Measurements from ENCODE around the gene SLFN13. TPM values are rescaled to one million over a fixed set of nuclear protein-coding genes. Genes with fewer than 3 reads are reported as not detected.
"Not testable (repeated sequence)": the region's sequence is repeated elsewhere in the genome, so short reads cannot be mapped to it uniquely, and the experiment has no call there.

Gene SLFN13
- total RNA-seq, 4 donors from 2014 or later = 5.1 to 15.0 (median 5.4) TPM

- Histone ChIP-seq H3K36me3 (peaks cover 3 to 21% (median 16%) of the 10 kb centered on the region in 4 donors), H3K27me3 (no peaks in the 10 kb centered on the region), H3K27ac (replicated peaks in 1 of 4) (no peak overlapping the region), H3K4me1 (no peaks in the 10 kb centered on the region), H3K9me3 (no peaks in the 10 kb centered on the region), H3K4me3 (no peak overlapping the region)
- DNase-seq (ENCODE audit: extremely low spot score) = no peak
- WGBS = 89% methylated on average over 4 of the region's 4 CpGs
- intact Hi-C loops (cut with DNase I) = no loop called here
- TF ChIP-seq POLR2AphosphoS5 (IDR thresholded peaks at IDR 0.05) (no peak), CTCF (IDR thresholded peaks at IDR 0.05) (no peak), EP300 (IDR thresholded peaks at IDR 0.05) (no peak), POLR2A (IDR thresholded peaks at IDR 0.05; ENCODE audit: low read depth) (no peak)
These were observed 24.8 kb downstream of the SLFN13 start for GRCh38 chr17:35423761-35424160.

- H3K4me1 ChIP-seq; DNase-seq (ENCODE audit: extremely low spot score); intact Hi-C loops (cut with DNase I); H3K27me3 ChIP-seq; H3K4me3 ChIP-seq; H3K9me3 ChIP-seq; H3K27ac ChIP-seq (replicated peaks in 1 of 4): not testable (repeated sequence)
- H3K36me3 ChIP-seq = peaks cover 5 to 28% (median 22%) of the 10 kb centered on the region in 4 donors
- WGBS = 96% methylated on average over 9 of the region's 9 CpGs
These were observed 27.5 kb downstream of the SLFN13 start for GRCh38 chr17:35421069-35421468.

- WGBS = 97% methylated on average over 2 of the region's 2 CpGs
- intact Hi-C loops (cut with DNase I) = no loop called here
- TF ChIP-seq CTCF (IDR thresholded peaks at IDR 0.05) = no peak
- TF ChIP-seq POLR2A (IDR thresholded peaks at IDR 0.05; ENCODE audit: low read depth) = no peak
- TF ChIP-seq EP300 (IDR thresholded peaks at IDR 0.05) = no peak
- no peak for TF ChIP-seq POLR2AphosphoS5 (IDR thresholded peaks at IDR 0.05)
These were observed 31.9 kb downstream of the SLFN13 start for GRCh38 chr17:35416659-35417058.

GRCh38 chr17:35414707-35415106 lies 33.9 kb downstream of the SLFN13 start:
- peaks cover 14 to 45% (median 36%) of the 10 kb centered on the region in 4 donors for H3K36me3 ChIP-seq
- intact Hi-C loops (cut with DNase I); DNase-seq (ENCODE audit: extremely low spot score); H3K27ac ChIP-seq (replicated peaks in 1 of 4); H3K4me1 ChIP-seq; H3K4me3 ChIP-seq; H3K27me3 ChIP-seq; H3K9me3 ChIP-seq: not testable (repeated sequence)
- 95% methylated on average over 2 of the region's 2 CpGs for WGBS

More at GRCh38 chr17:35416659-35417058, 31.9 kb downstream of the SLFN13 start:
- Histone ChIP-seq H3K27ac (replicated peaks in 1 of 4) (no peak overlapping the region), H3K4me3 (no peak overlapping the region), H3K36me3 (peaks cover 9 to 34% (median 21%) of the 10 kb centered on the region in 4 donors), H3K9me3 (peaks cover 0 to 9% (median 3%) of the 10 kb centered on the region in 4 donors), H3K27me3 (no peaks in the 10 kb centered on the region), H3K4me1 (no peaks in the 10 kb centered on the region)
- DNase-seq (ENCODE audit: extremely low spot score) = no peak

- H3K36me3 ChIP-seq = peaks cover 14 to 43% (median 33%) of the 10 kb centered on the region in 4 donors
These were observed 34.3 kb downstream of the SLFN13 start for GRCh38 chr17:35414247-35414646.

More at GRCh38 chr17:35414247-35414646, 34.3 kb downstream of the SLFN13 start:
- H3K4me3 ChIP-seq = no peak overlapping the region
- H3K9me3 ChIP-seq = peaks cover 0 to 9% (median 3%) of the 10 kb centered on the region in 4 donors
- H3K27me3 ChIP-seq = no peaks in the 10 kb centered on the region
- no peak for TF ChIP-seq POLR2AphosphoS5 (IDR thresholded peaks at IDR 0.05)
- TF ChIP-seq POLR2A (IDR thresholded peaks at IDR 0.05; ENCODE audit: low read depth) = no peak
- TF ChIP-seq EP300 (IDR thresholded peaks at IDR 0.05) = no peak
- TF ChIP-seq CTCF (IDR thresholded peaks at IDR 0.05) = no peak
- no peak for DNase-seq (ENCODE audit: extremely low spot score)
- H3K4me1 ChIP-seq = no peaks in the 10 kb centered on the region
- no peak overlapping the region for H3K27ac ChIP-seq (replicated peaks in 1 of 4)
- WGBS = 90% methylated on average over 1 of the region's 1 CpG
- intact Hi-C loops (cut with DNase I) = no loop called here
